ENCODE measurements around the gene RAPGEF5.

The RAPGEF5 gene

GRCh38 chr7:22302193-22302592, 54.8 kb downstream of the RAPGEF5 start:
- no peak for DNase-seq

DNA sequence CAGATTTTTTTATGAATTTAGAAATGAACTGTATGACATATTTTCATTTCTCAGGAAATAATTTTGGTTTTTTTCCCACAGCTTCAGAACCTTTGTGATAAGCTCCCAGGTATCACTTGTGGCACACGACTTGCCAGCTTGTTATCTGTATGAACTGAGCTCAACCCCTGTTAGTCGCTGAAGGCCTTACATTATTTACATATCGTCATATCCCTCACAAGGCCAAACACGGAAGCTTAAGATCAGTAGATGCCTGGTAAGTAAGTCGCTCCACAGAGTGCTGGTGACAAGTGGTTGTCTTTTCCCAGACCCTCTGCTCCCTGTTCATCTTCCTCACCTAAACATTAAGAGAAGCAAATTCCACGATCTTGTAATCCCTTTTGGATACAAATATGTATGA, 55.2 kb downstream of the RAPGEF5 start:
- DNase-seq, result no peak

DNA sequence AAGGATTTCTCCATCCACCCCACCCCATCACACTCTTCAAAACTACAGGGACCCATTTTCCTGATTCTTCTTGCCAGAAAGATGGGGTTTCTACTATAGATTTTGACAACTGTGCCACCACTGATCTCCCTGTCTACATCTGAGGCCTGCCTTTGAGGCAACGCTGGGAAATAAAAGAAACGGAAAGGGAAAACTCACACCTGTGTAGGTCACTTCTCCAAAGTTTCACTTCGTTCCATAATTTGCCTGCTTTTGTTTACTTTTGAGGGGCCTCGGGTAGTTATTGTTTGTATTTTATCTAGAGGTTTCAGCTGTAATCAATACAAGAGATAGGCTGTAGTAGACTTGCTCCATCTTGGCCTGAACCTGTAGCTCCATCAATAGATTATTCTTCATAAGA, 56.1 kb downstream of the RAPGEF5 start:
- no peak for DNase-seq

GRCh38 chr7:22296916-22297315, 60.0 kb downstream of the RAPGEF5 start:
- no peak for DNase-seq

- no peak for DNase-seq
Measured at GRCh38 chr7:22296265-22296566, 60.7 kb downstream of the RAPGEF5 start.

DNA sequence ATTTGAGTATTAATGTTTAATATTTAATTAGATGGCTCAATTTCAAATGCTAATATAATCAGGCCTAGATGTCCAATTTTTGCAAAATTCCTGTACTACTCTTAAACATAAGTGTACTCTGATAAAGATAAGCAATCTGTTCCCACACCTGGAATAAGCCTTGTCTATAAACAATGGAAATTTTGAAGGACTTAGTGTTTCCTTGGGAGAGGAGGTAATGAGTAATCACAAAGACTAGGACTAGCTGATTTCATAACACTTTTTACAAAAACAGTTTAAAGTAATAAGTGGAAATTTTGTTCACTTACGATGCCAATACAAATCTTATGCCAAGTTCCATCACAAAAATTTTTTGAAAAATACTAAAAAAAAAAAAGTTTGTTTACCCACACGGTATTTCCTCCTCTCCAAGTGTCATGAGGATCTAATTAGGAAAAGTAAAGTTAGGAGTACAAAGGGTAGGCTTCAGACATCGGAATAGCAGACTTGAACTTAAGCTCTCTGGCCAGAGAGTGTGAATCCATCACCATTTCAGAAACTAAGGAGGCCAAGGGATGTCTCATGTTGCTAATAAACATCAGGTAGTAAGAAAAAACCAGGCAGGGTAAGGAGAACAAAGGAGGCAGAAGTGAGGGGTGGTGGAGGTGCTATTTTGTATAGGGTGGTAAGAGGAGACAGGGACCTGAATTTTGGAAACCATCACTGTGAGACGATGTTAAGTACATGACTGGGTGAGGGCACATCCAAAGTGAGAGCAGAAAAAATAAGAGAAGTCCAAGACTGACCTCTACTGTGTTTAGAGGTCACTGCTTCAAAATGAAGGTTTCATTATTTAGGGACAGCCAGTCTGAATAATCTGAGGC, 61.3 kb downstream of the RAPGEF5 start:
- DNase-seq, result no peak

DNA sequence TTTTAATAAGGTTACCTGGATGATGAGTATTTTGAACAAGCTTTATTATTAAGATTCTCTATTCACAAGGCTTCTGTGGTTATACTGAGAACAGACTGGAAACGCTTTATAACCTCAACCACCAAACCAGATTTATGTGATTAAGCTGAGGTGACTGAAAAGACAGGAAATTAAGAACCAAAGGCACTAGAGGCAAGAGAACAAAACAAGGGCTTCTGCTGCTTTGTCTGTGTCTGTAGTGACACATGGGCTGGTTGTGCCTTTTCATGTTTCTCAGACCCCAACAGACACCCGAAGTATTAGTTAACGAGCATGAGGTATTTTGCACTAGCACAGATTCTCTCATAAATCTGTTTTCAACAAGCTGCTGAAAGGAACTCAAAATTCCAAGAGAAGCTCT, 64.4 kb downstream of the RAPGEF5 start:
- DNase-seq, result no peak

DNA sequence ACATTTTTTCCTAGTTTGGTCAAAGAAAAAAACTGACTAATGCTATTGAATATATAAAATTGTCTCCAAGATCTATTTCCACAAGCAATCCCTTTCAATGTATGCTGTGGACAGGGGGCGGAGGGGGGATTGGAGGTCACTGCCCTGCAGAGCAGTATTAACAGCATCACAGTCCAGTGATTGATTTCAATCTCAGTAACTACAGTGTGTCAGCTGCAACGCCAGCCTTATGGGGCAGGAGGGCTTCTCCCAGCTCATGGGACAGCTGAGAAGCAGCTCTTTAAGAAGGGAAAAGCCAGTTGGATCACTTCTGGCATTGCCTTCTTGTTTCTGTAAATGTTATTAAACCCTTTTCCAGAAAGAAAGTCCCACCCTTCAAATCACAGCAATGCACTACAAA, 65.0 kb downstream of the RAPGEF5 start:
- DNase-seq, result no peak

DNA sequence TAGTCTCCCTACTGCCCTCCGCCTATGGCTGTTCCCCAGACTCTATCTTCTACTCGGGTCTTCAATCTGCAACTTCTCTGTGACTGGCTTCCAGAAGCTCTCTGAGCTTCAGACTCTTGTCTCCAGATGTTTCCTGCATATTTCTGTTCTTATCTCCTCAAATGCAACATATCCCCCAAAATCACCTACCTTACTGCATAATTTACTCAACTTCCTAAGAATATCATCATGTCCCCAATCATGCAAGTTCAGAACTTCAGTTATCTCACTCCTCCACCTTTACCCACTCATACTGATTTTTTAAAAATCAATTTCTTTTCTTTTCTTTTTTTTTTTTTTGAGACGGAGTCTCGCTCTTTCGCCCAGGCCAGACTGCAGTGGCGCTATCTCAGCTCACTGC, 68.8 kb downstream of the RAPGEF5 start:
- no peak for DNase-seq

DNA sequence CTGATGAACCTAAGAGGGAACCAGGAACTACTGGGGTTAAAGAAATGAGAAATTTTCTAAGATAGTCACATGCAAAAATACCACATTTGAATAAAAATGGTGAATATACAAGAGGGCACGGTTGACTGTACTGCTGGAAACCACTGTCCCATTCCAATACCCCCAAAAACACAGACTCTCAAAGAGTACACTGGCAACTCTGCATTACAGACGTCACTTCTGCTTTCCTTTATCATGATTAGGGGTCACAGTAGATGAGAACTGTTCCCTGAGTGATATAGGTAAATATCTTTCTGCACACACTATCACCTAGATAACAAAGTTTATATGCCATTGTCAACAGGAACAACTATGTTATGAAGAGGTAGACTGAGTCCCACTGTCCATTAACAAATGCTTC, 69.5 kb downstream of the RAPGEF5 start:
- no peak for DNase-seq

GRCh38 chr7:22286436-22286835, 70.5 kb downstream of the RAPGEF5 start:
- no peak for DNase-seq

- DNase-seq, result no peak
Measured at GRCh38 chr7:22281481-22281880, 75.5 kb downstream of the RAPGEF5 start.

GRCh38 chr7:22280031-22280430, 76.9 kb downstream of the RAPGEF5 start:
- no peak for DNase-seq

DNA sequence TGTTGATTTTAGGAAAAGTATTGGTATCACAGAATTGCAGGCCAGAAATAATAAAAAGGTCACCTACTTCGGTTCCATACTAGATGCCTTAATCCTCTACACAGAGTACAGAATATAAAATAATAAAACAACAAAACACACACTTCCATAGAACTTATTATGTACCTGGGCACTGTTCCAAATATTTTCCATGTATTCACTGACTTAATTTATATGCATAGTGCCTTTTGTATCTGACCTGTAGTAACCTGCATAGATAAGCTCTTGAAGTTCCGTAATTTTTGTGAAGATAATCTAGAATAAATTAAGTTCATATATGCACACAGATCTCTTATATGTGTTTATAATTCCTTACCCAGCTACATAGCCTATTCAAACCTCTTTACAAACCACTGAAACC, 78.3 kb downstream of the RAPGEF5 start:
- no peak for DNase-seq

DNA sequence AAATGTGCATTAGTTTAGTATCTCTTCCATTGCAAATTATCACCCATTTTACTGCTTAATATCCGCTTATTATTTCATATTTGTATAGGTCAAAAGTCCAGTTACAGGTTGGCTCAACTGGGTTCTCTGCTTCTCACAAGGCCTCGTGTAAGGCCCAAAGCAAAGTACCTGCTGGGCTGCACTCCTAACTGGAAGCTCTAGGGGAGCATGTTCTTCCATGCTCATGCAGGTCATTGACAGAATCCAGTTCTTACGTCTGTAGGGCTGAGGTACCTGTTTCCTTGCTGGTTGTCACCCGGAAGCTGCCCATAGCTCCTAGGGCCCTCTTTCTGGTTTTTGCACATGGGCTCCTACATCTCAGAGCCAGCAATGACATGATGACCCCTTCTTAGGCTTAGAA, 79.6 kb downstream of the RAPGEF5 start:
- no peak for DNase-seq

GRCh38 chr7:22275661-22276060, 81.3 kb downstream of the RAPGEF5 start:
- DNase-seq, result no peak

DNA sequence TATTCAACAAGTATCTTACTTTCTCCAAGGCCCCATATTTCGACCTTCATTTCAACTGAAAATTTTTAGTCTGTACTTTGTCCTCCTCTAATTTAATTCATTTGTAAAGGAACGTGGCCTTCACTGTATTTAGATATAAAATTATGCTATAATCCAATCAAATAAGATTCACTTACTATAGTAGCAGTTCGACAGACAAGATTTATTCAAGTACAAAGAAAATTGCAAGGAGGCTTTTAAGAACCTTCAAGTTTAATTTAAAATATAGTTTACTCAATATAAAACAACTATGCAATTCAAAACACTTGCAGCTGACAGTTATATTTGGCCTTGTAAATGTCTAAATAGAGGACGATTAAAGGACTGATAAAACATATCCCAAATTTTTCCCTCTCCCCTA, 85.6 kb downstream of the RAPGEF5 start:
- DNase-seq, result no peak

GRCh38 chr7:22270371-22270770, 86.6 kb downstream of the RAPGEF5 start:
- no peak for DNase-seq

DNA sequence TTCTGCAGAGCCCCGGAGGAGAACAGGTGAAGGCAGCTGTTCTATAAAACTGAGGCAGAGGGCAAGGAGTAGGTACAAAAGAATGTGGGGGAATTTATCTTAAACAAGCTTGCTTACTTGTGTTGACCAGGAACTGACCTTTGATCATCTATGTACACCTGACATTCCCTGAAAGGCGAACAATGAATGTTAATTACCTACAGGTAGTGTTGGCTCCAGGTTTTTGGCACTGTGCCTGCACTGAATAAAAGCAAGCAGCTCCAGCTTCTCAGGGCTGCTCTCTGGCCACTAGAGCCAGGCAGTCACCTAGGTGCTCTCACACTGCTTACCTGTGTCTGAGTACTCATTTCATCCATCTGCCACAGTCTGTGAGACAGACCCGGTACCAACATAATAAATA, 87.0 kb downstream of the RAPGEF5 start:
- no peak for DNase-seq

DNA sequence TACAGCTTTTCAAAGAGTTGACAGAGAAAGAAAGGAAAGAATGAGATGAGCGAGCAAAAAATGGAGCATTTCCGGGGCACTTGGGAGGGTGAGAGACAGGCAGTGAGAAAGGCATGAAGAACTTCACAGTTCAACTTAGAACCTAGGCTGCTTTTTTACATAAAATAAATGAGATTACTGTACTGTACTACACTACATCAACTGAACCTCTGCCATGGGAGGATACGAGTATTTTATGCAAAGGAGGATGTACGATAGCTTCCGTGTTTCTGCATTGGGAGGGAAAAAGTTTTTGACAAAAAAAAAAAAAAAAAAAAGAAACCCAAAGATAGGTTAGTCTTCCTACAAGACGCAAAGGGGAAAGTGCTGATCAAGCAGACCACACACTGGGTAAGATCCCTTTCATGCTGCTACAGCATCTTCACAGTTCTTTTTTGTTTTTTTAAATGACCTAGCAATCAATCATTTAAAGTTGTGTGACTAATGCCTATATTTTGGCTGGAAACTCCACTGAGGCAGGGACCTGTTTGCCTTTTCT, 88.0 kb downstream of the RAPGEF5 start:
- no peak for DNase-seq

DNA sequence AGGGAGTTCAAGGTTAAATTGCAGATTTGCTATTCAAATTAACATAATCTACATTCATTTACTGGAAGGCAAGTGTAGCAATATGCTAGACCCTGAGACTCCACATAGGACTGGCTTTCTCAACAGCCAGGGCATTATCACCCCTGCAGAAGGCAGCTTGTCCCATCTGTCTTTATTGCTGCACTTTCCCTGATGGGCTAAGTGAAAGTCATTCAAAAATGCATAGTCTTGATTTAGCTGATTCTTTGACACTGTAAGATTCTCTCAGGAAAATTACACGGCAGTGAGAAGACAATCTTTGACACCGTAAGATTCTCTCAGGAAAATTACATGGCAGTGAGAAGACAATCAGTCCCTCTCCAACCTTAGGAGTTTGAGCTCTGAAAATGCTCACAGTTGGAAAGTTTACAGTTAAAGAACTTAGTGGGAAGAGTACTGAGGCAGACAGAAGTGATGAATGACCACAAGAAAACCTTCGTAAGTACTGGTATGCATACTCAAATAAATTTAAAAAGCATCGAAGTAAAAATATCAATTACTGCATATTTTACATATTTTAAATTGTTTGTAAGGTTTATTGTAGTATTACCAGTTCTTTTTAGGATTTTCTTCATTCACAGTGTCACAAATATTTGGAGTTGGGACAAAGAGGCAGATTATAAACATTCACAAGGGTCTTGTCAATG, 88.9 kb downstream of the RAPGEF5 start:
- no peak for DNase-seq

DNA sequence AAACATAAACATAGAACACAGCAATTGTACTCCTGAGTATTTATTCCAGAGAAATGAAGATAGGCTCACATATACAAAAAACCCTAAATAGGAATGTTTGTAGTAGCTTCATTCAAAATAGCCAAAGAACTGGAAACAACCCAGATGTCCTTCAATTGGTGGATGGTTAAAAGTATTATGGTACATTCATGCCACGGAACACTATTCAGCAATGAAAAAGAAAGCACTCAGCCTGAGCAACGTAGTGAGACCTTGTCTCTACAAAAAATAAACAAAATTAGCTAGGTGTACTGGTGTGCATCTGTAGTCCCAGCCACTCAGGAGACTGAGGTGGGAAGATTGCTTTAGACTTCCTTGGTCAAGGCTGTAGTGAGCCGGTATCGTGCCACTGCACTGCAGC, 94.4 kb downstream of the RAPGEF5 start:
- no peak for DNase-seq

DNA sequence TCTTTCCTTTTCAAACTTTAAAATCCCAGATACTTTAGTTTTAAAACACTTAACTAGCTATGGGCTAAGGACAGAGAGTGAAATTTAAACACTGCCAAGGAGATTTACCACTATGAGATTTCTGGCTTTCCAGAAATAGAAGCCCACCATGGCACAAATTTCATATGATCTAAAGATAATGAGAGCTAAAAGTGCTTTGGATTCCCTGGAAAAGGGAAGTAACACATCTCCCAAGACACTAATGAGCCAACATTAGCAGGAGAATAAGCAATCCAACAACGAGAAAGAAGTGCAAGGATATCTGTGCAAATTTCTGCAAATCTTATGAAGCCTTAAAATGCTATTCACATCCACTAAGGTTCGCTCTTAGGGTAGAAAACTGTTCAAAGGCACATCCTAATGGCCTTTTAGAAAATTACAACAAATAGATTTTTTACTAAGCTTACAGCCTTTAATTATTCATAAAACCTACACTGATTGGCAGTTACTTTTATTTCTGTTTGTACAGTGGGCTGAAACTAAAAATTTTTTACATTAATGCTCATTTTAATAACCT, 100.3 kb downstream of the RAPGEF5 start:
- no peak for DNase-seq

GRCh38 chr7:22255834-22256233, 101.1 kb downstream of the RAPGEF5 start:
- DNase-seq, result no peak
